Keratinocyte (primary cell): ENCODE results near the gene SUPT6H. TPM values are rescaled to one million over a fixed set of nuclear protein-coding genes. Genes with fewer than 3 reads are reported as not detected.

ENCODE experiments used
- DNase-seq: peaks from one replicate; pipeline ENCODE4 v3.0.0-alpha.2; 2011; ENCODE audit warnings: low read depth, missing footprints, low spot score
- FAIRE-seq: peaks from 2 replicates; lab custom pipeline; 2011; peaks lifted over from hg19 to GRCh38; lab: Jason Lieb, UNC
- H2AFZ ChIP-seq: 2 replicates; pipeline ENCODE4 v1.6.0; 2012; ENCODE audit warnings: low read length, control low read depth, inconsistent platforms; ENCODE audit not compliant: control insufficient read depth
- H3K27ac ChIP-seq: 2 replicates; pipeline ENCODE4 v1.5.1; 2011; ENCODE audit warnings: low read length; ENCODE audit not compliant: control insufficient read depth, insufficient read depth
- H3K27me3 ChIP-seq: 3 replicates; pipeline ENCODE4 v1.6.0; 2011; ENCODE audit warnings: low read length; ENCODE audit not compliant: control insufficient read depth, insufficient read depth; ENCODE audit errors: extremely low read depth
- H3K36me3 ChIP-seq, 2 experiments: 2 replicates in 1 of 2; 3 replicates in 1 of 2; pipeline ENCODE4 v1.5.1; 2011; ENCODE audit warnings: low read length in 2 of 2, mild to moderate bottlenecking in 1 of 2; ENCODE audit not compliant: control insufficient read depth in 2 of 2, insufficient read depth in 2 of 2; ENCODE audit errors: extremely low read depth in 1 of 2
- H3K4me1 ChIP-seq: 3 replicates; pipeline ENCODE4 v1.5.1; 2011; ENCODE audit warnings: low read length; ENCODE audit not compliant: control insufficient read depth, insufficient read depth; ENCODE audit errors: extremely low read depth
- H3K4me2 ChIP-seq: 3 replicates; pipeline ENCODE4 v1.6.0; 2011; ENCODE audit warnings: low read depth, low read length; ENCODE audit not compliant: control insufficient read depth, insufficient read depth; ENCODE audit errors: extremely low read depth
- H3K4me3 ChIP-seq, 3 experiments: fragments of 200-600 bp in 1 of 3; sonication (generic) in 1 of 3; 2 replicates in 2 of 3; 3 replicates in 1 of 3; pipeline ENCODE4 v1.5.1; 2011 to 2016; ENCODE audit warnings: low read length in 3 of 3, mild to moderate bottlenecking in 3 of 3, control low read depth in 2 of 3, inconsistent platforms in 1 of 3, low read depth in 1 of 3, mixed read lengths in 1 of 3, mixed run types in 1 of 3, moderate library complexity in 1 of 3; ENCODE audit not compliant: control insufficient read depth in 2 of 3, insufficient read depth in 2 of 3; ENCODE audit errors: extremely low read depth in 1 of 3
- H3K79me2 ChIP-seq: 2 replicates; pipeline ENCODE4 v1.6.0; 2012; ENCODE audit warnings: low read length; ENCODE audit not compliant: control insufficient read depth, insufficient read depth
- H3K9ac ChIP-seq: 3 replicates; pipeline ENCODE4 v1.6.0; 2011; ENCODE audit warnings: low read length; ENCODE audit not compliant: control insufficient read depth, insufficient read depth; ENCODE audit errors: extremely low read depth
- H3K9me1 ChIP-seq: 3 replicates; pipeline ENCODE4 v1.6.0; 2011; ENCODE audit warnings: low read length; ENCODE audit not compliant: control insufficient read depth, insufficient read depth; ENCODE audit errors: extremely low read depth
- H3K9me3 ChIP-seq: 2 replicates; pipeline ENCODE4 v1.5.1; 2012; ENCODE audit warnings: low read depth, low read length; ENCODE audit not compliant: control insufficient read depth
- H4K20me1 ChIP-seq: 3 replicates; pipeline ENCODE4 v1.6.0; 2011; ENCODE audit warnings: low read length; ENCODE audit not compliant: control insufficient read depth, insufficient read depth; ENCODE audit errors: extremely low read depth
- EZH2 ChIP-seq: IDR thresholded peaks from one replicate; pipeline ENCODE4 v1.6.1; 2012; ENCODE audit warnings: inconsistent platforms, mild to moderate bottlenecking, low read length, moderate library complexity
- dilution Hi-C: fragments of 300-500 bp; cut with MboI; formaldehyde crosslinking; loops from one replicate; pipeline ENCODE4 v1.7.0; 2020; ENCODE audit warnings: low sequenced_read_pairs; ENCODE audit not compliant: extremely low pct_ligation_motif_present
- polyA plus RNA-seq, 5 experiments: library from polyadenylated mRNA; depleted of rRNA in 3 of 5; stranded (reverse) in 3 of 5; stranded (forward) in 1 of 5; unstranded in 1 of 5; fragments of >200 nt; gene quantifications; 1 replicate in 1 of 5; 2 replicates in 3 of 5; 3 replicates in 1 of 5; pipeline versions ENCODE4 v1.2.1 to v1.2.3, GENCODE V29; 2011 to 2012; ENCODE audit warnings: missing spikeins in 2 of 5, low read depth in 1 of 5, low replicate concordance in 1 of 5
- TF ChIP-seq, protein P1 (sequence below), 3 experiments: IDR thresholded peaks in 1 of 3; conservative IDR thresholded peaks in 1 of 3; optimal IDR thresholded peaks in 1 of 3; 2 replicates in 2 of 3; 3 replicates in 1 of 3; pipeline versions ENCODE3 to v1.5.1; 2011; ENCODE audit warnings: low read length in 3 of 3, mild to moderate bottlenecking in 3 of 3, moderate library complexity in 2 of 3, control low read depth in 1 of 3, inconsistent platforms in 1 of 3; ENCODE audit not compliant: insufficient read depth in 2 of 3; ENCODE audit errors: extremely low read depth in 1 of 3

The SUPT6H gene
- polyA plus RNA-seq, 1 donor (not counting 4 experiments of a cell fraction or from before 2014, with no cell fraction given): 32.1 TPM

DNA sequence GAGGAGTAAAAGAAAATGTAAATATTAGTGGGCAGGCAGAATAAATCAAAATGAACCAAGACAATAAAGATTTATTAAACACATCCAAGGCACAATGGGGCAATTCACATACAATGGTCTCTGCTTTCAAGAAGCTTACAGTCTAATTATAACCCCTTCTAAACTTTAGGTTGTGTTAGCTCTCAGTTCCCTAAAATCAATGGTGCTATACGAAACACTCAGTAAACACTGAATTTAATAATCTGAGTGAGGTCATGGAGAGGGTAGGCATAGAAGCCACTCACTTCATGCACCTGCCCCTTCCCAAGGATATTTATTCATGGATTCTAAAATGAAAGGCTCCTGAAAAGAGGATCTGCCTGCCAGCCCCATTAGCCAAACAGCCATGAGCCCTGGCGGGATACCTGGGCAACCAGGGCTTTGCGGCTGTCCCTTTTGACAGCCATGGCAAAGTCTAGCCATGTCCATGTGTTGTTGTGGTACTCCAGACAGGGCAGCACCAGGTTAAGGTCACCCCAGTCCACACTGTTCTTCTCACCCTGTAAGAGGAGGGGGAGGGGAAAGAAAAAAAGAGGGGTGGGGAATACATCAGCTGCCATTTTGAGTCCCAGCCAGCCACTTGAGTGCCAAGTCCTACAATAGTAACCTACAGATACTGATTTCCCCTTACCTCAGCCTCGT, 46.6 kb upstream of the SUPT6H start:
- peaks cover 58 to 59% of the 10 kb centered on the region in 2 experiments for H3K36me3 ChIP-seq
- DNase-seq (no peak), FAIRE-seq (no peak)
- dilution Hi-C loops: no loop called here
- H4K20me1 ChIP-seq: no peaks in the 10 kb centered on the region
- H3K4me2 ChIP-seq: no peak overlapping the region
- no peaks in the 10 kb centered on the region for H3K27me3 ChIP-seq
- H3K9me1 ChIP-seq: no peaks in the 10 kb centered on the region
- H3K27ac ChIP-seq: no peak overlapping the region
- TF ChIP-seq, protein P1, sequence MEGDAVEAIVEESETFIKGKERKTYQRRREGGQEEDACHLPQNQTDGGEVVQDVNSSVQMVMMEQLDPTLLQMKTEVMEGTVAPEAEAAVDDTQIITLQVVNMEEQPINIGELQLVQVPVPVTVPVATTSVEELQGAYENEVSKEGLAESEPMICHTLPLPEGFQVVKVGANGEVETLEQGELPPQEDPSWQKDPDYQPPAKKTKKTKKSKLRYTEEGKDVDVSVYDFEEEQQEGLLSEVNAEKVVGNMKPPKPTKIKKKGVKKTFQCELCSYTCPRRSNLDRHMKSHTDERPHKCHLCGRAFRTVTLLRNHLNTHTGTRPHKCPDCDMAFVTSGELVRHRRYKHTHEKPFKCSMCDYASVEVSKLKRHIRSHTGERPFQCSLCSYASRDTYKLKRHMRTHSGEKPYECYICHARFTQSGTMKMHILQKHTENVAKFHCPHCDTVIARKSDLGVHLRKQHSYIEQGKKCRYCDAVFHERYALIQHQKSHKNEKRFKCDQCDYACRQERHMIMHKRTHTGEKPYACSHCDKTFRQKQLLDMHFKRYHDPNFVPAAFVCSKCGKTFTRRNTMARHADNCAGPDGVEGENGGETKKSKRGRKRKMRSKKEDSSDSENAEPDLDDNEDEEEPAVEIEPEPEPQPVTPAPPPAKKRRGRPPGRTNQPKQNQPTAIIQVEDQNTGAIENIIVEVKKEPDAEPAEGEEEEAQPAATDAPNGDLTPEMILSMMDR (optimal IDR thresholded peaks at IDR 0.05 in 1 of 3, IDR thresholded peaks at IDR 0.05 in 1 of 3, conservative IDR thresholded peaks at IDR 0.05 in 1 of 3; ENCODE audit: extremely low read depth in 1 of 3, insufficient read depth in 2 of 3, low read length in 3 of 3): no peak
- TF ChIP-seq EZH2: no peak
- H3K9ac ChIP-seq: no peak overlapping the region
- H3K4me3 ChIP-seq: no peak overlapping the region
- H3K9me3 ChIP-seq: no peaks in the 10 kb centered on the region
- no peaks in the 10 kb centered on the region for H3K79me2 ChIP-seq
- no peak overlapping the region for H2AFZ ChIP-seq
- H3K4me1 ChIP-seq: no peaks in the 10 kb centered on the region

- Histone ChIP-seq H3K4me2 (no peak overlapping the region), H3K9me3 (no peaks in the 10 kb centered on the region), H3K36me3 (peaks cover 63 to 65% of the 10 kb centered on the region in 2 experiments), H3K79me2 (no peaks in the 10 kb centered on the region), H2AFZ (no peak overlapping the region), H3K9ac (no peak overlapping the region), H3K4me1 (no peaks in the 10 kb centered on the region), H3K4me3 (no peak overlapping the region), H3K9me1 (no peaks in the 10 kb centered on the region), H3K27ac (no peak overlapping the region), H4K20me1 (no peaks in the 10 kb centered on the region), H3K27me3 (no peaks in the 10 kb centered on the region)
- dilution Hi-C loops: no loop called here
- DNase-seq (no peak), FAIRE-seq (no peak)
- TF ChIP-seq, protein P1 (optimal IDR thresholded peaks at IDR 0.05 in 1 of 3, IDR thresholded peaks at IDR 0.05 in 1 of 3, conservative IDR thresholded peaks at IDR 0.05 in 1 of 3; ENCODE audit: extremely low read depth in 1 of 3, insufficient read depth in 2 of 3, low read length in 3 of 3): no peak
- TF ChIP-seq EZH2: no peak
Observed at GRCh38 chr17:28616281-28616680, 45.7 kb upstream of the SUPT6H start.
